ENCODE results near the gene BTK. TPM values are rescaled to one million over a fixed set of nuclear protein-coding genes. Genes with fewer than 3 reads are reported as not detected.
A peak's percentile ranks its signal among the peaks of the same experiment; 100 is the strongest.

Gene BTK
- total and polyA plus RNA-seq, 9 of the 15 experiments (the other 6 are each of a cell fraction or from before 2014, with no cell fraction given): 14.9 to 93.4 (median 65.2) TPM

GRCh38 chrX:101357166-101357795 is 28.7 kb downstream of the BTK start:
- no peak overlapping the region for H3K27ac ChIP-seq (ENCODE audit: extremely low read depth, low read depth, low read length)
- FAIRE-seq: peak; percentile 75

More at GRCh38 chrX:101357166-101357795, 28.7 kb downstream of the BTK start:
- peaks cover 68% of the 10 kb centered on the region; the same call in 2 of the 3 replicates for H3K36me3 ChIP-seq (ENCODE audit: control insufficient read depth, insufficient read depth, low read length)
- H3K9me3 ChIP-seq (replicated peaks; ENCODE audit: control insufficient read depth, insufficient read depth, low read depth, low read length): no peaks in the 10 kb centered on the region
- POLR2A ChIA-PET: interaction anchor here (1.8 kb wide), 1 partner anchor 9 kb away, joined by 5 read pairs; the partner anchor contains the start of gene TIMM8A
- in situ Hi-C loops (cut with MboI) (no loop called here), intact Hi-C loops (cut with micrococcal nuclease) (no loop called here)
- ATAC-seq: peak; percentile 87
- no peaks in the 10 kb centered on the region for H3K79me2 ChIP-seq (ENCODE audit: control insufficient read depth, insufficient read depth, low read length)
- H3K9me1 ChIP-seq (ENCODE audit: control insufficient read depth, insufficient read depth, low read length): no peaks in the 10 kb centered on the region
- DNase-seq (ENCODE audit: extremely low read depth in 1 of 4, low spot score in 3 of 4): peak; percentile 7 to 41 (median 18)
- no peak overlapping the region for H3K4me2 ChIP-seq (ENCODE audit: insufficient read depth, low read length)
- WGBS (ENCODE audit: insufficient coverage, low coverage, missing lambda C conversion rate): 41% methylated on average over 5 of the region's 5 CpGs
- no TSS peak for BruUV-seq (replicated peaks)
- H4K20me1 ChIP-seq (replicated peaks; ENCODE audit: control insufficient read depth, insufficient read depth, low read length): no peaks in the 10 kb centered on the region
- H2AFZ ChIP-seq (ENCODE audit: low read depth, low read length): no peak overlapping the region
- CTCF ChIA-PET (ENCODE audit: low intra/inter-chr PET ratio): no interaction called here
- no peaks in the 10 kb centered on the region for H3K4me1 ChIP-seq (replicated peaks in 1 of 2; ENCODE audit: control insufficient read depth in 2 of 2, insufficient read depth in 2 of 2, low read length in 2 of 2)
- no peak overlapping the region for H3K4me3 ChIP-seq
- no peak overlapping the region for H3K9ac ChIP-seq (ENCODE audit: insufficient read depth in 1 of 2, low read depth in 2 of 2, low read length in 2 of 2)
- no peaks in the 10 kb centered on the region for H3K27me3 ChIP-seq (ENCODE audit: control insufficient read depth in 2 of 2, insufficient read depth in 2 of 2, low read length in 2 of 2)
- TF ChIP-seq, protein P1, sequence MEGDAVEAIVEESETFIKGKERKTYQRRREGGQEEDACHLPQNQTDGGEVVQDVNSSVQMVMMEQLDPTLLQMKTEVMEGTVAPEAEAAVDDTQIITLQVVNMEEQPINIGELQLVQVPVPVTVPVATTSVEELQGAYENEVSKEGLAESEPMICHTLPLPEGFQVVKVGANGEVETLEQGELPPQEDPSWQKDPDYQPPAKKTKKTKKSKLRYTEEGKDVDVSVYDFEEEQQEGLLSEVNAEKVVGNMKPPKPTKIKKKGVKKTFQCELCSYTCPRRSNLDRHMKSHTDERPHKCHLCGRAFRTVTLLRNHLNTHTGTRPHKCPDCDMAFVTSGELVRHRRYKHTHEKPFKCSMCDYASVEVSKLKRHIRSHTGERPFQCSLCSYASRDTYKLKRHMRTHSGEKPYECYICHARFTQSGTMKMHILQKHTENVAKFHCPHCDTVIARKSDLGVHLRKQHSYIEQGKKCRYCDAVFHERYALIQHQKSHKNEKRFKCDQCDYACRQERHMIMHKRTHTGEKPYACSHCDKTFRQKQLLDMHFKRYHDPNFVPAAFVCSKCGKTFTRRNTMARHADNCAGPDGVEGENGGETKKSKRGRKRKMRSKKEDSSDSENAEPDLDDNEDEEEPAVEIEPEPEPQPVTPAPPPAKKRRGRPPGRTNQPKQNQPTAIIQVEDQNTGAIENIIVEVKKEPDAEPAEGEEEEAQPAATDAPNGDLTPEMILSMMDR (IDR thresholded peaks at IDR 0.05 in 2 of 3, conservative IDR thresholded peaks at IDR 0.05 in 1 of 3; ENCODE audit: insufficient read depth in 2 of 3, low read depth in 1 of 3, low read length in 3 of 3): peak; percentile 20 to 44 (median 28); a peak in 4 of 6 replicates
- TF ChIP-seq MIER1 (IDR thresholded peaks at IDR 0.05; ENCODE audit: low read depth): no peak
- TF ChIP-seq MEF2A (IDR thresholded peaks at IDR 0.05; ENCODE audit: control insufficient read depth, low read depth, low read length): no peak
- TF ChIP-seq, protein P2, sequence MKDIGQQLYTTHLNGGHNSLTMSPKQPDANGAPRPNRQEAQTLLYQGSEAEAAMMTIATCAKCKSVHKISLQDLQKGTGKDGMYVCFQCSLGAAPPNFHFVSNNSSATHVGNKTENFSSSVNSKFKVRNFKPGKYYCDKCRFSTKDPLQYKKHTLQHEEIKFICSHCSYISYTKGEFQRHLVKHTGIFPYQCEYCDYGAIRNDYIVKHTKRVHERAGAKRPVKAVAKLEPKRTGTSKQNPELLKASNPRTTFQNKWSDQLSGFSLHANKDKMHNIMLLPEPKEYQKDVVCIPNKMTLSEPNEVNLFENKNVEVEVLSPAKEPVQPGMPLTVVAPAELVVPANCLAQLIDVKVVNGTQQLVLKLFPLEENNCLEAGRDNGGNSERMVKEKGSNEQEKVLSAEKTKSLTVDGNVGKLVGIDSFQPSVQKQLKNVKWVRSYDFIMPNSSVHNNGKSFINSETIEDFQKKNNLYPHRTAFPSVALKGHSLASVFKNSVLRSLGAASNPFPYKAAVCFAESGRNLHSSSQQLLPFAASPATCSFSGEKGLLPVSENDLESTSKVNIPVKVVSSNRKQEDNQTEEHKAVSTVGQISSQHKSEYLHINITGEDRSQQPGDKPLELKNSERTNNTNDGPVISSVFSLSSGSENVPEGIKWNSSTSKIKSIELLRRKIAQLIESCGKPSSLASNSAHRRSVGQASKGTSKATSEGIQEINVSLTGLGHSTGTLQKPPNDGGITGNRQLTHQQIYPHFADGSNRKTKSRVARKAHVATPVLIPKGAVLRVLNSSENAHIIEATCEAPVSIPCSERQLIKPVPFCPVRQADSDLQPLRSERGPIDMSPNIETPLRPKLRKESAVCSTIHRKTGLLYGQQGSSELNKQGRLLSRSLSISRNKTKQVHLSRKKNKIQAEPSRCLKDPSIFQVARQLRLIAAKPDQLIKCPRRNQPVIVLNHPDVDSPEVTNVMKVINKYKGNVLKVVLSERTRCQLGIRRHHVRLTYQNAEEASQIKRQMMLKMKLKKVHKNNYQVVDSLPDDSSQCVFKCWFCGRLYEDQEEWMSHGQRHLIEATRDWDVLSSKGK (CRISPR knock-in tag; IDR thresholded peaks at IDR 0.05): no peak
- TF ChIP-seq RAD21 (CRISPR knock-in tag; conservative IDR thresholded peaks at IDR 0.05 in 1 of 2, IDR thresholded peaks at IDR 0.05 in 1 of 2): peak in 1 of 2 experiments; percentile 31; a peak in 2 of 4 replicates
- no peak for TF ChIP-seq SREBF2 (CRISPR knock-in tag; IDR thresholded peaks at IDR 0.05)
